Stimulated activated CD4-positive, alpha-beta T cell treated with anti-CD3 and anti-CD28 coated beads, Interleukin-1b, Interleukin-23, amount 100 ng/mL, for 24 hours (primary cell): ENCODE results near the gene RNF6.

Experiments
- DNase-seq, 4 experiments: peaks; one replicate each; pipeline ENCODE4 v3.0.0-alpha.2; 2020; ENCODE audit warnings: low read depth in 4 of 4, low spot score in 1 of 4

The RNF6 gene

GRCh38 chr13:26168237-26168814, 53.8 kb downstream of the RNF6 start:
- DNase-seq: no peak

- no peak for DNase-seq
Observed at GRCh38 chr13:26163812-26164211, 58.3 kb downstream of the RNF6 start.
